Epidermal melanocyte (primary cell): Measurements from ENCODE around the gene STIMATE.

Experiments
- DNase-seq: peaks from one replicate; pipeline ENCODE4 v3.0.0; 2011; ENCODE audit warnings: low spot score; ENCODE audit not compliant: insufficient read length

Gene STIMATE

DNA sequence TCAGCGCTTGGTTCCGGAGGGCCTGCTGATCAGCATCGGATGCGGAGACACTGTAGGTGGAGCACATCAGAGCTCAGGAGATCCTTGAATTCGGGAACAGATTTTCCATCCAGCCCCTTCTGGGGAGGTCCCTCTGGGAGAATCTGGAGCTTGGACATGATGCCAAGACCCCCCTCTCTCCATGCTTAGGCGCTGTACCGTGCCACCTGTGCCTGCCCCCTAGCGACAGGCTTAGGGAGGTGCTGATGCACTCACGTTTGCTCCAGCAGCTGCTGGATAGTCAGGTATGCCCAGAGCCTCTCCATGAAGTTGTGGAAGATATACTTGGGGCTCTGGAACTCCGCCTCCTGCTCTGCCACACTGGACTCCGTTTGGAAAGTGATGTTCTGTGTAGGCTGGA lies 76.6 kb downstream of the STIMATE start:
- DNase-seq, result no peak

- DNase-seq, result no peak
Observed at GRCh38 chr3:52819936-52820335, 77.4 kb downstream of the STIMATE start.

GRCh38 chr3:52817860-52818259 lies 79.5 kb downstream of the STIMATE start:
- DNase-seq, result no peak

DNA sequence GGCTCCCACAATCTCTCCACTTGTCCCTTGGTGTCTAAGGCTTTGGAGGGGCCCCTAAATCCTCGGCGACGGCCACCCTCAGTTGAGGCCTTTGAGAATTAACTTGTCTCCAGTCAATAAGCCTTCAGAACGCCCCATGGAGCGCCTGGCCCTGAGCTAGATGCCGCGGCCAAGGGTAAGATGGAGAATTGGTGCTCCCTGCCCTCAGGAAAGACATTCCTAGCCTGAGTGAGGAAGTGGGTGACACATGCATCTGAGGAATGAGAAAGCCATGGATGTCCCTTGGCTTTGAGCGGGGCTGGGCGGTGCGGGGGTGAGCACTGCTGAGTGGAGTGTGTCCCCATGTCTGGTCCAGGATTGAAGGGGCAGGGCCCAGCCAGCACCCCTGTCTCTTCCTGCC lies 80.1 kb downstream of the STIMATE start:
- no peak for DNase-seq

GRCh38 chr3:52816654-52817053 lies 80.7 kb downstream of the STIMATE start:
- DNase-seq, result no peak

DNA sequence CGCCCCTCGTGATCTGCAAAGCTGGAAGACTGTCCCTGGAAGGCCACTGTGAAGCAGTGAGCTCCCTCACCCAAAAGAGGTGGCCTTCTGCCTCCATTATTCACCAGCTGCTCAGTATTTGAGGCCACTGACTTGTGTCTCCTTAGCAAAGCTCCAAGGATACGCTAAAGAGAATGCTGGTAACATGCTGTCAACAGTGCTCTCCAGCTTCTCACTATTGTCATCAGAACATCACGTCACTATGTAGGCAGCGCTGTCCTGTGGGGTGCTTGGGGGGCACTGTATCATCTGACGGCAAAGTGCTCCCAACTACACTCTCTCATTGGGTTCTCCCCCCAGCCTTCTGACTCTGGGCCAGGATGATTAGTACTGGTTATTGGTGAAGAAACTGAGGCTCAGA lies 81.1 kb downstream of the STIMATE start:
- DNase-seq, result no peak

- DNase-seq, result no peak
Observed at GRCh38 chr3:52813810-52814209, 83.5 kb downstream of the STIMATE start.

DNA sequence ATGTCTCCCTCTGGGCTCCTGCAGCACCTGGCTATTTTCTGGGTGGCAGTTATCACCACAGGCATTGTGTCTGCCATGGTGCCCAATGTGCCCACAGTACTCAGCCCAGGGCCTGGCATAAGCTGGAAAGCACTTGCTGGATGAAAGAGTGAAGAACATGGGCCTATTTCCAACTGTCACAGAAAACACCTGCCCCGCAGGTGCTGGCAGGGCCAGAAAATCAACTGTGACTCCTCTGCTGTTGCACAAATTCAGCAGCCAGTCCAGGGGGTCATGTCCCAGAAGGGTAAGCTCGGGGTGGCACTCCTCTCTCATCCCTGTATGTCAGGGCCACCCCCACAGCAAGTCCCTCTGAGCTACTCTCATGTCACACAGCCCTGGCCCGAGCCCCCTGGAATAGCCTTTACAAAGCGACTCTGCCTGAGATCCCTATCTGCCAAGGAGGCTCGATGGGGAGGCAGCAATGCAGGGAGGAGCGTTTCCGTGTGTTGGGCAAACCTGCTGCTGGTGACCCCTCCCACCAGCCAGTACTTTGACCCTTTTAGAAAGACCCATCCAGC lies 85.8 kb downstream of the STIMATE start:
- no peak for DNase-seq

DNA sequence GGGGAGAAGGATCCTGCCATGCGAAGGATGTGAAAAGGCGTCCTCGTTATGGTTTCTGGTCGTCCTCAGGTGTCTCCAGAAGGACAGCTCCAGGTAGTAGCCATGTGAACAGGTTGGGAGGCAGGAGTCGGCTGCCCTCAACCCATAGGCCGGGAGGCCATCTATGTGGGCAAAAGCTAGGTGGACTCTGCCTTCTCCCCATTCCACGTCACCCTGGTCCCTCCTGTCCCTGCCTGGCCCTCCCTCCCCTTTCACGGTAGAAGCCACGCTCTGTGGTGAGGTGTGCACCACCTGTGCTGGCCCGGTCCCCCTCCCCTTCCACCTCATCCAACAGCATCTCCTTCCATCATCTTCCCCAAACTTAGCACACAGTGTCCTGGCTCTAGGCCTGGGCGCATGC lies 86.4 kb downstream of the STIMATE start:
- DNase-seq, result no peak

GRCh38 chr3:52809662-52810377 lies 87.5 kb downstream of the STIMATE start:
- DNase-seq, result no peak

GRCh38 chr3:52809149-52809548 lies 88.2 kb downstream of the STIMATE start:
- DNase-seq, result no peak

DNA sequence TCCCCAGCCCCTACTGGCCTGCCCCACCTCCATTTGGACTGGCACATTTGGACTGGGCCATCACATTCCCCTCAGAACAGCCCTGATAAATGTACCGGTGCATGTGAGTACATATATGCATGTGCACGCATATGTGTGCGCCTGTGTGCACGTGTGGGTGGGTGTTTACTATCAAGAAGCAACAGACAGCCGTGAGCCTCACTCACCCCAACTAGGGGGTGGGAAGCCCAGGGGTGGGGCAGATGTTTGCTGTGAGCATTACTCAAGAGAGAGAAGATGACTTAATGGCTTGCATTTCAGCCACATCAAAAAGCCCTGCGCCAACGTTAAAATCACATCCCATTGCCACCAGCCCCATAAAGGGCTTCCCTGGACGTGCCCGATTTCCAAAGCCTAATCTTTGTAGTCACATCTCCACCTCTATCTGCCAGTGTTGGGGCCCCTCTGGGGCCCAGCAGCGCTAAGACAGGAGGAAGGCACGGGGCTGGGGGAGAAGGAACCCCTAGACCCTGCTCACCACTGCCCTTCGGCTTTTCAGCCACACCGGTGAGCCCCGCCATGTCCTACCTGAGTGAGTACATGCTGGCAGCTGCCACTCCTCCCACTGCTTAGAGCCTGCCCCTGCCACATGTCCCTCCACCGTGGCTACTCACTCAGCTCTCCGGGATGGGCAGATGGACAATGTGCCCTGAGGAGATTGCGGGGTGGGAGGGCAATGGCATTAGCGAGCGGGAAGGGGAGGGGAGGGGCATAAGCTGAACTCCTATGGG lies 91.9 kb downstream of the STIMATE start:
- DNase-seq, result no peak

DNA sequence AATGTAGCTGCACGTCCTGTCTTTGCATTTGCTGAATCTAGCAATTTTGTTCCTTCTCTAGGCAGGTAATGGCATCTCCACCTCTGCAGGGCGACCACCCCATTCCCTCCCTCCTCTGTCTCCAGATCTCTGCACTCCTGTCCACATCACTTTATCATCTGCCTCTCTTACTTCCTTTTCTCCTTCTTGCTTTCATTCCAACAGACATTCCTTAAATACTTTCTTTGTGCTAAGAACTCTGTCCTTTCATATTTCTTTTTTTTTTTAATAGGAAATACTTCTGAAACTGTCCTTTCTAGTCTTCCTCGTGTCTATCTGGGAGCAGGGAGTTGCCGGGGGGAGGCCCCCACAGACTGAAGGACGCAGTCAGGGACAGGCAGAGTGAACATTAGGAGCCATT lies 95.5 kb downstream of the STIMATE start:
- no peak for DNase-seq

- DNase-seq, result no peak
Observed at GRCh38 chr3:52800079-52800478, 97.3 kb downstream of the STIMATE start.

DNA sequence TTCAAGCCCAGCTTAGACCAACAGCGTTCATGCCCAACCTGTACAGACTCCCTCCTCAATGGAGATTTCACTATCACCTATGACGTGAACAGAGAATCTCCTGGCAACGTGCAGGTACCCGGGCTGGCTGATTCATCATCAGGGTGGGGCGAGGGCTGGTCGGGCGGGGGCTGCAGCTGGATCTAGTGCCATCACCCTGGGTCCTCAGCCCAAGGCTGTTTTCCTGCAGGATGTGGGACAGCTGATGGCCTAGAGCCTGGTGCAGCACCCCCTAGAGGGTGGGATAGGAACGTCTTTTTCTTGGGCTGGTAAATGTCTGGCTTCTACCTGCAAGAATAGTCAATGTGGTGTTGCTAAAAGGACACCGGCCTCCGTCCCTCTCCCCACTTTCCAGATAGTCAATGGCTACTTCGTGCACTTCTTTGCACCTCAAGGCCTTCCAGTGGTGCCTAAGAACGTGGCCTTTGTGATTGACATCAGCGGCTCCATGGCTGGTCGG lies 98.3 kb downstream of the STIMATE start:
- DNase-seq, result no peak

DNA sequence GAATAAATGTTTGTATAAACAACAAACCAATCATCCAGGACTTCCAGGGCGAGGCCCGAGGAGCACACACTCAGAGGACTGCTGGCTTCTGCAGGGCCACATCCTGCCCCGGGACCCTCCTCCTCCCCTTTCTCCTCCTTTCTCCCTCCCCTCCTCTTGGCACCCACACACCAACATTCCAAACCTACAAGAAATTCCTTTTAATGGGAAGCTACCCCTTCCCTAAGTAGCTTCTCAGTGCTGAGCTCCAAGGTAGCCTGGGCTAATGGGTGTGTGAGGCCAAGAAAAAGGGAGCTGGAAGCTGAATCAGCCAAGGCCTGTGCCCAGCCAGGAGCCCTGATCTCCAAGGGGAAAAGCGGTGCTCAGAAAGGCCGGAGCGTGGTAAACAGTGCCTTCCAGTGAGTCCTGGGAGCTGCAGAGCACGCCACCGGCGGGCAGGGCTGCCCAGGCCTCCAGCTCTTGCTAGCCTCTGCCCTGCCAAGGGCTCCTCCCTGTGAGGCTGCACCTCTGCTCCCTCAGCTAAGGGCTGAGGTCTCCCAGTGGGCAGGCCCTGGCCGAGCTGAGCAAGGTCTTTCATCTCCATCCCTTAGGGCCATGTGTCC lies 98.9 kb downstream of the STIMATE start:
- DNase-seq, result no peak

DNA sequence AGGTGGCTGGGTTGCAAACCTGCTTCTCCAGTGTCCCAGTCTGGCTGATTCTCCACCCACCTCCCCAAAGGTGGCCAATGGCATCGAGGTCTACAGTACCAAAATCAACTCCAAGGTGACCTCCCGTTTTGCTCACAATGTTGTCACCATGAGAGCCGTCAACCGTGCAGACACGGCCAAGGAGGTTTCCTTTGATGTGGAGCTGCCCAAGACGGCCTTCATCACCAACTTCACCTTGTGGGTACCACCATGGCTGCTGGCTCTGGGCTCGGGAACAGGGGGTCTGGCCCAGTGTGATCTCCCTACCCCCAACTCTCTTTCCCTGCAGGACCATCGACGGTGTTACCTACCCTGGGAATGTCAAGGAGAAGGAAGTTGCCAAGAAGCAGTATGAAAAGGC lies 100.9 kb downstream of the STIMATE start:
- DNase-seq, result no peak

DNA sequence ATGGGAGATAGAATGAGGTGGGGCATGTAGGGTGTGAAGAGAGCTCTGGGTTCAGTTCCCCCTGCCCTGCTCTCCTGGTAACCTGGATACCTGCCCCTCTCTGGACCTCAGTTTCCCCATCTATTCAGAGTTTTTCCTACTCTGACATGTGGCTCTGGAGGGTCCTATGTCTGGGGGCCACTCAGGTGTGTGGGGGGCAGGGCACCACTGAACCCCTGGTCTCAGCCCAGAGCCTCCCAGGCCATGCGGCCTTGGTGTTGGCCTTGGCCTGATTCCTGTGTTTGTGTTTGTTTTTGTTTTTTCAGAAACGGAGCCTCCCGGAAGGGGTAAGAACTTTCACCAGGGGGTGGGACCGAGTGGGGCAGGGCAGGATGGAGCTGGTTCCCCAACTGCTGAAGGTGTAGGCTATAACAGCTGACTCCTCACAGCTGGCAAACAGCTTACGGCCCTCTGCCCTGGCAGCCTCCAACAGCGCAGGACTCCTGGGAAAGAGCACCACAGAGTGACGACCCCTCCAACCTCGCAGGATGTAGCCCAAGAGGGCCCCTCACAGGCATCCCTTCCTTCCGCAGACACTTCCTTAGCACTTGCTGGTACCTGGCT lies 101.9 kb downstream of the STIMATE start:
- no peak for DNase-seq

- DNase-seq, result no peak
Observed at GRCh38 chr3:52794612-52795099, 102.7 kb downstream of the STIMATE start, which contains the start of gene ITIH3. ITIH3 (plus strand) TSS chr3:52794796; CDS start chr3:52794804, 8 bp downstream.

- no peak for DNase-seq
Observed at GRCh38 chr3:52793702-52794611, 103.4 kb downstream of the STIMATE start.
